ENCODE data around the gene GNB3.
"Not testable (repeated sequence)": the region's sequence is repeated elsewhere in the genome, so short reads cannot be mapped to it uniquely, and the experiment has no call there.

The GNB3 gene

DNA sequence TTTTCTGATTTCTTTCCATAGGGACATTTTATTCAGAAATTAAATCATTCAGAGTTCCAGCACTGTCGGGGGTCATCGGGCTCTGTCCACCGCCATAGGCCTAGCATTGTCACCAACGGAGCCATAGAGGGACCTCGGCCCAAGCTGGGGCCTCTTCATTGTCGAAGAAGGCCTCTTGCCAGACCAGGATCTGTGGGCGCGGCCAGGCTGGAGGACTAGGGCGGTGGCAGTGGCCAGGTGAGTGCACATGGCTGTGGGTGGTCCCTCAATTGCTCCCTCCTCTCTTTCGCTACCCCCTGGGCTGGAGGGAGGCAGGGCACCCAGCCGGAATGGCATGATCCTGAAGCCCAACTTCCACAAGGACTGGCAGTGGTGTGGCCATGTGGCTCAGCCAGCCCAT lies 43.0 kb downstream of the GNB3 start:
- DNase-seq (ENCODE audit: low spot score) = no peak

DNA sequence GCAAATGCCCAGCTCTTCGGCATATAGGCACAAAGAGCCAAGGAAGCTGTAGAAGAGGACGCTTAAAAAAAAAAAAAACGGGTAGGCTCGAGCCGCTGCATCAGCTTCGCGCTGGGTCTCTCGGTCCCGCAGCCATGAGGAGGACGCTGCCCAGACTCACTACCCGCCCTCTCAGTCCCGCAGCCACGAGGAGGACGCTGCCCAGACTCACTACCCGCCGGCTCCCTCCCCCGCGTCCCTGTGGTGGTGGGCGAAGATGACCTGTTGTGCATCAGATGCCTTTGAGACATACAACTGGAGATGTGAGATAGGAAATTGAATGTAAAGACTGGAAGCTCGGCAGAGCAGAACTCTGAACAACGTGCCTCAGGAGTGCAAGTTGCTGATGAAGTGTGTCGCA lies 43.8 kb downstream of the GNB3 start:
- DNase-seq (ENCODE audit: low spot score) = no peak

DNA sequence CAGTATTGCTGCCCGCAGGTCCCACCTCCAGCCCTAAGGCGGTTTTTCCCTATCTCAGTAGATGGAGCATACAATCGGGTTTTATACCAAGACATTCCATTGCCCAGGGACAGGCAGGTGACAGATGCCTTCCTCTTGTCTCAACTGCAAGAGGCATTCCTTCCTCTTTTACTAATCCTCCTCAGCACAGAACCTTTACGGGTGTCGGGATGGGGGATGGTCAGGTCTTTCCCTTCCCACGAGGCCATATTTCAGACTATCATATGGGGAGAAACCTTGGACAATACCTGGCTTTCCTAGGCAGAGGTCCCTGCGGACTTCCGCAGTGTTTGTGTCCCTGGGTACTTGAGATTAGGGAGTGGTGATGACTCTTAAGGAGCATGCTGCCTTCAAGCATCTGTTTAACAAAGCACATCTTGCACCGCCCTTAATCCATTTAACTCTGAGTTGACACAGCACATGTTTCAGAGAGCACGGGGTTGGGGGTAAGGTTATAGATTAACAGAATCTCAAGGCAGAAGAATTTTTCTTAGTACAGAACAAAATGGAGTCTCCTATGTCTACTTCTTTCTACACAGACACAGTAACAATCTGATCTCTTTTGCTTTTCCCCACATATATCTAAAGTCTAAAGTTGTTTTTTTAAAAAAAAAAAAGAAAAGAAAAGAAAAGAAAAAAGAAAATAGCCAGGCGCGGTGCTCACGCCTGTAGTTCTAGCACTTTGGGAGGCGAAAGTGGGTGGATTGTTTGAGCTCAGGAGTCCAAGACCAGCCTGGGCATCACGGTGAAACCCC lies 45.7 kb downstream of the GNB3 start:
- not testable (repeated sequence) for DNase-seq (ENCODE audit: low spot score)

DNA sequence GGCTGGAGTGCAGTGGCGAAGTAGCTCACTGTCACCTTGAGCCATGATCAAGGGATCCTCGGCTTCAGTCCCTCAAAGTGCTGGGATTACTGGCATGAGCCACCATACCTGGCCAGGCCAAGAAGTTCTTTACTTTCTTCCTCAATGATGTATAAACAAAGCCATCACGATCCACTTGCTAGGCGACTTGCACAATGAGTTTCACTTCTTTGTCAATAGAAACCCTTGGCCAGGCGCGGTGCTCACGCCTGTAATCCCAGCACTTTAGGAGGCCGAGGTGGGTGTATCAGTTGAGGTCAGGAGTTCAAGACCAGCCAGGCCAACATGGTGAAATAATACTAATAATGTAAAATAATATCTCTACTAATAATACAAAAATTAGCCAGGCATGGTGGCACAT lies 46.7 kb downstream of the GNB3 start:
- DNase-seq (ENCODE audit: low spot score) = no peak

DNA sequence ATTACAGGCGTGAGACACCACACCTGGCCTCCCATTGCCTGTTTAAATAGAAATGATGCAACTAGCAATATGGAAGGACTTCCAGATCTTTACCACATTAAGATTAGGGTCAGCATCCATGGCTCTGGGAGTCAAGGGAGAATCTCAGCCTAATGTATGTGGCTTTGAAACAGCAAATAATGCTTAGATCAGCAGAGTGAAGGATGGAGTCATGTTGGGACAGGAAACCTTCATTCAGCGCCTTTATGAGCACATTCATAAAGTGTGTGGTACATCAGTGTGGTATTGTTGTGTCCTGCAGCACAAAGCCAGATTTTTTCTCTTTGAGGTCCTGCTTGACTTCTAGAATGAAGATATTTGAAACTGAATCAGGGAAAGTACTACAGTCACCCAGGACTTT lies 47.6 kb downstream of the GNB3 start:
- DNase-seq (ENCODE audit: low spot score) = no peak

DNA sequence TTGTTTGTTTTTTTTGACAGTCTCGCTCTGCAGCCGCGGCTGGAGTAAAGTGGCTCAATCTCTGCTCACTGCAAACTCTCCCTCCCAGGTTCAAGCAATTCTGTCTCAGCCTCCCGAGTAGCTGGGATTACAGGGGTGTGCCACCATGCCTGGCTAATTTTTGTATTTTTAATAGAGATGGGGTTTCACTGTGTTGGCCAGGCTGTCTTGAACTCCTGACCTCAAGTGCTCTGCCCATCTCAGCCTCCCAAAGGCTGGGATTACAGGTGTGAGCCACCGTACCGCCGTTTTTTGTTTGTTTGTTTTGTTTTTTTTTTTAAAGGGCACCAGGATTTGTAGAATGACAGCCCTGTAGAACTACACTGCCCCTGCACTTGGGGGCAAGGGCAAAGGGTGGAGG lies 48.1 kb downstream of the GNB3 start:
- DNase-seq (ENCODE audit: low spot score) = not testable (repeated sequence)

DNA sequence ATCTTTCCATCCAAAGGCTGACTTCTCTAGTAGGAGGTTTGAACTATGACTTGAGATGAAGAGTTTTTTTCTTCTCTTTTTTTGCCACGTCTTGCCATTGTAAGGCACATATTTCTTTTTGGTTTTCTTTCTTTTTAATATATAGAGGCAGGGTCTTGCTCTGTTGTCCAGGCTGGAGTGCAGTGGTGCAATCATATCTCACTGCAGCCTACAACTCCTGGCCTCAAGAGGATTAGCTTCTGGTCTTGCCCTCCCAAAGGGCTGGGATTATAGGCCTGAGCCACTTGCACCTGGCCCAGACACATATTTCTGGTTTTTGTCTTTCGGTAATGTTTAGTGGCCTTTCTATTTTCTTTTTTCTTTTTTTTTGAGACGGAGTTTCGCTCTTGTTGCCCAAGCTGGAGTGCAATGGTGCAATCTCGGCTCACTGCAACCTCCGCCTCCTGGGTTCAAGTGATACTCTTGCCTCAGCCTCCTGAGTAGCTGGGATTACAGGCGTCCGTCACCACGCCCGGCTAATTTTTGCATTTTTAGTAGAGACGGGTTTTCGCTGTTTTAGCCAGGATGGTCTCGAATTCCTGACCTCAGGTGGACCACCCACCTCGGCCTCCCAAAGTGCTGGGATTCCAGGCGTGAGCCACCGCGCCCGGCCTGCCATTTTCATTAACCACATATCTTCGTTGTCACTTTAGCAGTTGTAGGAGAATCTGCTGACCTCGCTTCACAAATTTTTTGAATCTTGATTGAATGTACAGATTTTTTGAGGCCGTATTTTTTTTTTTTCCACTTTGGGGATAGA lies 49.2 kb downstream of the GNB3 start:
- not testable (repeated sequence) for DNase-seq (ENCODE audit: low spot score)

DNA sequence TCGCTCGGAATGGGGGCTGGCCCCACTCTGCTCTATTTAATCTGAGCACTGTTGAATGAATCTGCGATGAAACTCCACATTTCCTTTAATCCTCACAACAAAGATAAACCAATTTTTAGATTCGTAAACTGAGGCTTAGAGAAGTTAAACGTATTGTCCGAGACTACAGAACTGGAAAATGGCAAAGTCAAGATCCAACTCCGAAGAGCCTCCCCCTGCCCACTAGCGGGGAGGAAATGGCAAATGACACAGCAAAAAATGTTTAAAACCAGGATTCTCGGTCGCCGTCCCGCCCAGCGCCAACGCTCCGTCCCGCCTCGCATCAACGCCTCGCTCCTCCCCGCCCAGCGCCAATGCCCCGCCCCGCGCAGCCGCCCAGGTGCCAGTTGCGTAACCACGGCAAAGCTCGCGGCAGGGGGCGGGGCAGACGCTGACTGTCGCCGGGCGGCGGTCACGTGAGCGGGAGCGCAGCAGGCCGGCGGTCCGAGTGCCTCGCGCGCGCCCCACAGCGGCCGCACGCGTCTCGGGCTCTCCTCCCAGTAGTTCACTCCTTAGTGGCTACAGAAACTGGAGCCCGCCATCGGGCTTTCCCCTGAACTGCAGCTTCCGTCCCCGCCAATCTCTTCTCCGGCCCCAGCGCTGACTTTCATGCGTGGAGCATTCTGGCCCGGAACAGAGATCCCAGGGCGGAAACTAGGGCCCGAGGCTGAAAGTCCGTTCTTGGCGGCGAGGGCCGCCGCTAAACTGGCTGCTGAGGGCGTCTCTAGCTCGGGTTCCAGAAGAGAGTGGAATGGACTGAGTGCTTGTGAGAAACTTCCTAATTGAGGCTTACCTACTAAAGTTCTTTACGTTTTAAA lies 50.3 kb downstream of the GNB3 start:
- peak; percentile 95 for DNase-seq (ENCODE audit: low spot score)

DNA sequence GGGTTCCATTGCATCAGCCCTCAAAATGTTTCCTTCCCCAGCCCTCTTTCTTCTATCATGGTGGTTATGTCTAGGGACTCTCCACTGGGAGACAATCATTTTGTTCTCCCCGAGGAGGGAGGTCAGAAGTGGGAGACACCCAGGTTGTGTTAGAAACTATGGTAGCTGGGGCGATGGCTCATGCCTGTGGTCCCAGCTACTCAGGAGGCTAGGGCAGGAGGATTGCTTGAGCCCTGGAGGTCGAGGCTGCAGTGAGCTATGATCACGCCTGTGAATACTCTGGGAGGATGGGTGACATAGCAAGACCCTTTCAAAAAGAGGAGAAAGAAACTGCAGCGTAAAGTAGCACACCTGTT lies 50.9 kb downstream of the GNB3 start:
- DNase-seq (ENCODE audit: low spot score) = no peak

DNA sequence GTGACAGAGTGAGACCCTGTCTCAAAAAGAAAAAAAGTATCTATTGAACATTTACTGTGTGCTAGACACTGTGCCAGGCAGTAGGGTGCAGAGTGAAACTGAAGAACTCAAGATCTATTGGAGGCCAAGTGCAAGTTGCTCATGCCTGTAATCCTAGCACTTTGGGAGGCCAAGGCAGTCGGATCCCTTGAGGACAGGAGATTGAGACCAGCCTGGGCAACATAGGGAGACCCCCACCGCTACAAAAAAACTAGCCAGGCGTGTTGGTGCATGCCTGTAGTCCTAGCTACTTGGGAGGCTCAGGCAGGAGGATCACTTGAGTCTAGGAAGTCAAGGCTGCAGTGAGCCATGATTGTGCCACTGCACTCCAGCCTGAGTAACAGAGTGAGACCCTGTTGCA lies 52.0 kb downstream of the GNB3 start:
- DNase-seq (ENCODE audit: low spot score) = not testable (repeated sequence)

DNA sequence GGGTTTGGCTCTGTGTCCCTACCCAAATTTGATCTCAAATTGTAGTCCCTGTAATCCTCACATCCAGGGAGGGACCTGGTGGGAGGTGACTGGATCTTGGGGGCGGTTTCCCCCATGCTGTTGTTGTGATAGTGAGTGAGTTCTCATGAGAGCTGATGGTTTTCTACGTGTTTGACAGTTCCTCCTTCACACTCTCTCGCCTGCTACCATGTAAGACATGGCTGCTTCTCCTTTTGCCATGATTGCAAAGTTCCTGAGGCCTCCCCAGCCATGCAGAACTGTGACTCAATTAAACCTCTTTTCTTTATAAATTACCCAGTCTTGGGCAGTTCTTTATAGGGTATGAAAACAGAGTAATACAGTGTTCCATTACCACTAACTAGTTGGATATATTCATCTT lies 53.6 kb downstream of the GNB3 start:
- no peak for DNase-seq (ENCODE audit: low spot score)
